GM10266 (cell line): Measurements from ENCODE around the gene ASPSCR1.
A peak's percentile ranks its signal among the peaks of the same experiment; 100 is the strongest.

Experiments used
- DNase-seq: peaks from one replicate; pipeline ENCODE4 v3.0.0; 2012; ENCODE audit errors: extremely low spot score
- CTCF ChIP-seq: IDR thresholded peaks from 2 replicates; pipeline ENCODE4 v1.5.1; 2012; ENCODE audit warnings: mild to moderate bottlenecking, low read depth; ENCODE audit not compliant: control insufficient read depth, insufficient read depth; ENCODE audit errors: missing control alignments

Gene ASPSCR1

DNA sequence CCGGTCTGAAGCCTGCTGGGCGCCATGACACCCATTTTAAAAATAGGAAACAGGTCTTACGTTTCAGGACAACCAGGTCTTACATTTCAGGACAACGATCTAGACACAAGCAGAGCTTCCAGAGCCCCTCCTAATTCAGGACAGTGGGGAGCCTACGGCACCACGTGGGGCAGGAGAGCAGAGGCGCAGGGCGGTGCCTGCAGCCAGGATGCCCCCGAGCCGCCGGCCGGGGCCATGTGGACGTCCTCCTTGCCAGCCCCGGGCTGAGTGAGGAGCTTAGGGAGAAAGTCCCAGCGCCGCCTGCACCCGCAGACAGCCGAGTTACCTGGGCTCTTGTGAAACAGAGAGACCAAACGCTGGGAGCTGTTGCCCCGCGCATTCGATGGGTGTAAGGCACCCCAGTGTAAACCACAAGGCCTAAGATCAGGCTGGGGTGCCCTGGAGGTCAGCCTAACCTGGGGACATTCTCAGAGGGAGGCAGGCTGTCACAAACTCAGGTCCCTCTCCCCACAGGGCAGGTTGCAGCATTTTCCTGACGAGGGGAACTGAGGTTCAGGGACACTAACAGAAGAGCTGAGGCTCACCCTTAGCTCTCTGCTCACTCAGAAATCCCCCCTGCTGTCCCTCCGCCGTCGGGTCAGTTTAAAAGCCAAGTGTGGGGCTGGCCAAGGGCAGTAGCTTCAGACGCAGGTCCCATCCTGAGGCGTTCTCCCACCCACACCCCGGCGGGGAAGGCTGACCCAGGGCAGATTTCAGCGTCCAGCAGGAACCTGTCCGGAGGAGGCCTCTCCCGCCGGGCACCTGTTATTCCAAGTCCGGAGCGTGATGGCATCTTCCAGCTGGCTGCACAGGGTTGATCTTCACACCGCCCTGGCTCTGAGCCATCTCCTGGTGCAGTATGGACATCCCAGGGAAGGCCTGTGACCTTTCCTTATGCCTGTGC is 14.7 kb upstream of the ASPSCR1 start:
- DNase-seq: no peak
- no peak for TF ChIP-seq CTCF

DNA sequence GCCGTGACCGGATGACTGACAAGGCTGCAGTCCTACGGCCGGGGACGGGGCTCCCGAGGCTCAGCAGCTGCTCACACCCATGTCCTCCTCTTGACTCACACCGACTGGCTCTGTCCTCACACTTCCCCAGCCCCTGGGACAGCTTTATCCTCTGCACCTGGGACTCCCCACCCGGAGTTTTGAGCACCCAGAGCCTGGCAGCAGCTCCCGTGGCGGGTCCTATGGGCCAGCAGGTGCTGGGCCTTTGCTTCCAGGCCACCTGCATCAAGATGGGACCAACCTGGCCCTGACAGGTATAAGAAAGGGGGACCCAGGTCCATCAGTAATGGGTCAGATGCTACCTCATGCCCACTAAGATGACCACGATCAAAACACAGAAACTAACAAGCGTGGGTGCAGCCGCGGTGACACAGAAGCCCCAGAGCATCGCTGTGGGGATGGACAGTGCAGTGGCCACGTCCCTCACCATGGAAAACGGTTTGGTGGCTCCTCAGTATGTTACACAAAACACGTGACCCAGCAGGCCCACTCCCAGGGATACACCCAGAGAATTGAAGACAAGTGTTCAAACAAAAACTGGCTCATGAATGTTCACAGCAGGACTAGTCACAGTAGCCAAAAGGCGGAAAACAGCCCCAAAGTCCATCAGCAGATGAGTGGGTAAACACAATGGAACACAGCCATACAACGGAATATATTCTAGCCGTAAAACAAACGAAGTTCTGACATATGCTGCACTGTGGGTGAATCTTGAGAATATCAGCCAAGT is 13.2 kb upstream of the ASPSCR1 start:
- TF ChIP-seq CTCF: no peak
- DNase-seq: no peak

GRCh38 chr17:81966343-81967243 is 10.8 kb upstream of the ASPSCR1 start:
- TF ChIP-seq CTCF: no peak
- DNase-seq: no peak

DNA sequence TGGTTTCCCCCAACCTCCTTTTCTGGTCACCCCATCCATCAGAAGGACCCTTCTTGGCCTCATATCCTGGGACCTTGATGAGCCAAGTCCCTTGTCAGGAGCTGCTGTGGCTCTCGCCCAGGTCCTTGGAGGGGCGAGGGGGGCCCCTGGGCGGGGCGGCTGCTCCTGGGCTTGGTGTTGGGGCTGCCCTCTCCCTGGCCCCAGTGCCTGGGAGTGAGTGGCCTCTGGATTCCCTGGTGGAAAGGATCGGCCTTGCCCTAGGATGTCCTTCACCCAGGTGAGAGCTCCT is 10.2 kb upstream of the ASPSCR1 start:
- no peak for TF ChIP-seq CTCF
- DNase-seq: no peak

DNA sequence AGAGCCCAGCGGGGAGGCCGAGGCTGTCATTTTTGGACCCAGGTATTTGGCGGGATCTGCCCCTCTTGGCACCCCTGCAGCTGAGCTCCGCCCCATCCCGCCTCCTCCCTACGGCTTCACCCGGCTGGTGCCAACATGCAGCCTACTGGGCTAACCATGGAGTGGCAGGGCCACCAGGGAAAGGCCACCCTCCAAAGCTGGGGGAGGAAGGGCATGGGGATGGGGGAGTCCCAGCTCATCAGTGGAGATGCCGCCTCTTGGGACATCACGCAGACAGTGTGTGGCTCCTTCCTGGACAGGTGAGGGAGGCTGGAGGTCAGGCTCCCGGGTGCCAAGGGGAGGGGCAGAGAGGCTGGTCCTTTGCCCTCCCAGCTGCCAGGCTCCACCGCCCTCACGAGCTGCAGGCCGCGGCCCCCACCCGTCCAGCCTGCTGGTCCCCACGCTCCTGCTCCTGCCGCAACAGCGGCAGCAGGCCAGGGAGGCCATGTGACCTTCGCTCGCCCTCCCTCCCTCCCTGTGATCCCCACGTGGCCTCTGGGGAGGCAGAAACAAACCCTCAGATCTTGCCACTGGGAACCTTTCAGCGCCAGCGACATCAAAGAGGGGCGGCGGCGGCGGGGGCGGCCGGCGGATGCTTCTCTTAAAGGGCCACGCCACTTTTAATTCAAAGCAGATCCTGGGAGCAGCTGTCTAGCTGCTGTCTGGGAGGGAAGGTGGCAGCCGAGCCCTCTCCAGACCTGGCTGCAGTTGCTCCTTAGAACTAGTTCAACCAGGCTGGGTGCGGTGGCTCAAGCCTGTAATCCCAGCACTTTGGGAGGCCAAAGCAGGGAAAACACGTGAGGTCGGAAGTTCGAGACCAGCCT is 9.7 kb upstream of the ASPSCR1 start:
- no peak for TF ChIP-seq CTCF
- DNase-seq: peak; percentile 97

DNA sequence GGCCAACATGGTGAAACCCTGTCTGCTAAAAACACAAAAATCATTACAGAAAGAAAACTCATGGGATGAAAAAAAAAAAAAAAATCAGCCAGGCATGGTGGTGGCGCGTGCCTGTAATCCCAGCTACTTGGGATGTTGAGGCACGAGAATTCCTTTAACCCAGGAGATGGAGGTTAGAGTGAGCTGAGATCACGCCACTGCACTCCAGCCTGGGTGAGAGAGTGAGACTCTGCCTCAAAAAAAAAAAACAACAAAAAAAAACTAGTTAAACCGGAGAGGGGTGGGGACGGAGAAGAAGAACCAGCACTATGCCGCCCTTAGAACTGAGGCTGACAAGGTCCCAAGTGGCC is 9.1 kb upstream of the ASPSCR1 start:
- no peak for DNase-seq
- no peak for TF ChIP-seq CTCF
